H7 (cell line): ENCODE data around the gene CORO6. TPM values are rescaled to one million over a fixed set of nuclear protein-coding genes. Genes with fewer than 3 reads are reported as not detected.
"Not testable (repeated sequence)": the region's sequence is repeated elsewhere in the genome, so short reads cannot be mapped to it uniquely, and the experiment has no call there.

Source experiments
- DNase-seq: peaks from one replicate; pipeline ENCODE4 v3.0.0; 2012
- H3K27me3 ChIP-seq: 2 replicates; pipeline ENCODE4 v1.6.0; 2011; ENCODE audit warnings: mild to moderate bottlenecking, low read length; ENCODE audit not compliant: control insufficient read depth, insufficient read depth
- H3K36me3 ChIP-seq: replicated peaks from 2 replicates; pipeline ENCODE4 v1.5.1; 2011; ENCODE audit warnings: low read length; ENCODE audit not compliant: control insufficient read depth, insufficient read depth
- H3K4me3 ChIP-seq: 2 replicates; pipeline ENCODE4 v1.5.1; 2011; ENCODE audit warnings: low read depth, mild to moderate bottlenecking, control low read depth, low read length, moderate library complexity; ENCODE audit not compliant: insufficient read depth
- total RNA-seq: library from RNA; depleted of rRNA; stranded (reverse); fragments of >200 nt; shearing (Covaris generic); gene quantifications from 2 replicates; pipeline ENCODE4 v1.2.3, GENCODE V29; 2014; rRNA removed

The CORO6 gene
- total RNA-seq, result 3.9 and 6.9 TPM in 2 replicates

DNA sequence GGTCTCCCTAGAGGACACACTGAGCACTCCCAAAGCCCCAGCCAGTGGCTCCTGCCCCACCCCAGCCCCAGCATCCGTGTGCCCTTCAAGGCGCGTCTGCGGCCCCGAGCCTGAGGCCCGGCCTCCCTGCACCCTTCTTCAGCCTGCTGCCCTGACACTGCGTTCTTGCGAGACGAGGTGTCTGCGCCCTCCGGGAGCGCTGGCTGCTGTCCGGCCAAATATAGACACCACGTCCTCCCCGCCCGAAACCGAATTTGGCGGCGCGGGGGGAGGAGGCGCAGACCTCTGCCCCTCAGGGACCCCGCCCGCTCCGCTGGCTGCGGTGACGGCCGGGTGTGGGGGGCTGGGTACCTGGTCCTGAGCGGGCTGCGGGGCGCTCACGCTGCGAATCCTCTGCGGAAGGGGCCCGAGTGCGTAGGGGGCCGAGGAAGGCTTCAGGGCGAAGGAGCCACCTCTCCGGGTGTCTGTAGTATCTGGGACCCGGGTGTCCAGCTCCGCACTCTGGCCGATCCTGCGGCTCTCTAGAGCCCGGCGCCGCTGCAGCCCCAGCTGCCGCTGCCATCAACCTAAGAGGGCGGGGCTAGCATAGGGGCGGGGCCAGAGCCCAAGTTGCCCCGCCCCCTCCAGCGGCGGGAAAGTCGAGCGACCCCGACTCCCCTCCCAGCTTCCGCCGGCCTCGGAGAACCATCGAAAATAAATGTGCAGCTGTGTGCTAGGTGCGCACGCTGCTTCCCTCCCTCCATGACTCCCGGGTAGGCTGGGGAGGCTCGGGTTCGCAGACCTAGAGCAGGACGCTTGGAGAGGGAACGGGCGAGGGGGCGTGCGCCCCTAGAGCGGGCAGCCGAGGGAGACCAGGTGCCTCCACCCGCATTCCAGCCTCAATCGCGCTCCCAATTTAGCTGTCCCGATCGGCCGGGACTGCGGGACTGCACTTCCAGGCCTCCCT, at the start of gene CORO6:
TSS of gene CORO6 (minus strand) at position 576 of the 946 bp plus-strand sequence. CDS start 1,491 bp downstream, outside the sequence.
- Histone ChIP-seq H3K4me3 (peak within 1 kb of the TSS; percentile 69), H3K36me3 (no peaks in the 10 kb centered on the region), H3K27me3 (peaks cover 33% of the 10 kb centered on the region)
- DNase-seq, result peak; percentile 97

DNA sequence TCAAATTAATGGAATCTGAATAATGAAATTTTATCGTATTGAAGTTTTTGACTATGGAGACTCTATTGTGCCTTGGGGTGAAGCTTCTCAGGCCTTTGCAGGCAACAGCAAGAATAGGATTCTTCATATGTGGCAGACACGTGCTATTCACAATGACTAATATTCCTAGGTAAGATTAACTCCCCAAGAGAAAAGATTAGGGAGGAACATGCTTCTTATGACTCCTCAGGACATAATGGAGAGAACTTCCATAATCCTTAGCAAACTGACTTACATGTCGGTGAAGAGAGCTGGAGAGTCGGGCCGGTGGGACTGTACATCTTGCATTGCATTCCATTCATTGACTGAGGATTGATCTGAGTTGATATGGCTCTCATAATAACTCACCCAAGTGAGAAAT, 48.9 kb upstream of the CORO6 start:
- peaks cover 3% of the 10 kb centered on the region for H3K36me3 ChIP-seq

DNA sequence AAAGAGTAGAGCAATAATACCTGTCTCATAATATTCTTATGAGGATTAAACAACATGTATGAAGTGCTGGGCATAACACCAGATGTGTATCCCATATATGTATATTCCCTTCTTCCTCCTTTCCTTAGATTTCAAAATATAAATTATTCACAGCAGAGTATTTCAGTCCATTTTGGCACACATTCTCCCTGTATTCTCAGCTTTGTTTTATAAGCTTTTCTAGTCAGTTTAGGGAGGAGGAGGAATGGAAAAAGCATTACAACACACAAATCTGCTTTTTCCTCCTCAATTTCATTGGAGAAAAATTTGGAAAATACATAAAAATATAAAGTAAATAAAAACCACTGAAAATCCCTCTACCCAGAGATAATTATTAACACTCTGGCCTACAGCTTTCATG, 46.6 kb upstream of the CORO6 start:
- Histone ChIP-seq H3K27me3 (no peaks in the 10 kb centered on the region), H3K4me3 (no peak overlapping the region), H3K36me3 (peaks cover 3% of the 10 kb centered on the region)
- no peak for DNase-seq

More for the DNA sequence above, 48.9 kb upstream of the CORO6 start:
- no peak for DNase-seq
- Histone ChIP-seq H3K27me3 (no peaks in the 10 kb centered on the region), H3K4me3 (no peak overlapping the region)

DNA sequence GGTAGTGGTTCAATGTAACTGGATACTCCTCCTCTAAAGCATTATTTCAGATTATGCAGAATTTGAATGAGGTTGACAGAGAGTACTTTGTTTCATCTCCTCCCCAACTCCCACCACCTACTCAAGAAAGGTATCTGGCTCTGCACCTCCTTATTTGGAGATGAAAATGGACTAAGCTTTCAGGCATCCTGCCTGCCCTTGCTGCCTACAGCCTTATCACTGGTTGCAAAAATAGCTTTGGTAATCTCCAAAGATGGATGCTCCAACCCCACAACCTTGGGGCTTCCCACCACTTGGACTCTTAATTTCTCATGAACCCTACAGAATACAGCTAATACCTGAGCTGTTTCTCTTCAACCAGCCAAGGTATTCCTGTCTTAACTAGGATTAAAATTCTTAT, 45.3 kb upstream of the CORO6 start:
- H3K27me3 ChIP-seq, result no peaks in the 10 kb centered on the region
- peaks cover 3% of the 10 kb centered on the region for H3K36me3 ChIP-seq
- H3K4me3 ChIP-seq, result no peak overlapping the region
- no peak for DNase-seq

DNA sequence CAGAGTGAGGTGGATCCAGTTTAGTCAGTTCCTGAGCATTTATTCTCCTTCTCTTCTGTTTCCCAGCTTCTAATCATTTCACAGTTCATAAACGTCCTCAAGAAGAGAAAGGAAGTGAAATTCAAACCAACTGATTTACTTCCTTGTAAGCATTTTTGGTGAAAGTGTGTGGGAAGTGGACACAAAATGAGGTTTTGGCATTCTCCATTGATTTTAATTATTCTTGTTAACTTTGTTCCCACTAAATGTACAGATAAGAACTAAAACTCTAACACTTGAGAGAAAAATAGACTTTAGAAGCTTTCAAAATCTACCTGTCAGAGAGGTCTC, 42.7 kb upstream of the CORO6 start:
- no peak for DNase-seq
- Histone ChIP-seq H3K4me3 (no peak overlapping the region), H3K27me3 (no peaks in the 10 kb centered on the region), H3K36me3 (no peaks in the 10 kb centered on the region; the same call in 1 of the 2 replicates)

DNA sequence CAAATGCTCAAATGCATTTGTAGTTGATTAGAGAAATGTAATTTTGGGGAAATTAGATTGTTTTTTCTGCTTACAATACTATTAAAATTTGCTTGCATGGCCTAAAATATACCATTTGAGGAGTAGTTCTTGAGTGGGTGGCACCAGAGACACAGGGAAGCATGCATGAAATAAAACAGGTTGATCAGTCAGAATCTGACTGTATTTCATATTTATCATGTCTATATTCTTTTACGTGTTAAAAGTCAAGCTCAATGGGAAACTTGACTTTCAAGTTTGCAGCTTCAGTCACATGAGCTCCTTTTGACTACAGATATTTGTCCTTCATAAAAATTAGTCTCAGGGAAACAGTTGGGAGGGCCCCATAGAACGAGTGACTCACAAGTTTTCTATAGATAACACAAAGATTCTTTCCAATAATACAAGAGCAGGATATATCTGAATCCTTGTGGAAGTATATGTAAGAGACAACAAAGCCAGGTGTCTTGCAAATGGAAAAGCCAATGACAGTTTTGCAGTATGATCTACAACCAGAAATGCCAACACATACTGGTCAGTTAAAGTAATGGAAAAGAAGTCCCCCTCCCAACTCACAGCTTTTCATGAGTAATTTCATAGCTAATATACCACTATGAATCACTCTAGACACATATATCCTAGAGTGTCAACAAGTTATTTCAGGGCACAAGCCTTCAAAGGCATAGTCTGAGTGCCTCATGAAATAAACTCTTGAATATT, 42.2 kb upstream of the CORO6 start:
- no peak for DNase-seq
- no peaks in the 10 kb centered on the region; the same call in 1 of the 2 replicates for H3K36me3 ChIP-seq
- no peaks in the 10 kb centered on the region for H3K27me3 ChIP-seq
- no peak overlapping the region for H3K4me3 ChIP-seq

DNA sequence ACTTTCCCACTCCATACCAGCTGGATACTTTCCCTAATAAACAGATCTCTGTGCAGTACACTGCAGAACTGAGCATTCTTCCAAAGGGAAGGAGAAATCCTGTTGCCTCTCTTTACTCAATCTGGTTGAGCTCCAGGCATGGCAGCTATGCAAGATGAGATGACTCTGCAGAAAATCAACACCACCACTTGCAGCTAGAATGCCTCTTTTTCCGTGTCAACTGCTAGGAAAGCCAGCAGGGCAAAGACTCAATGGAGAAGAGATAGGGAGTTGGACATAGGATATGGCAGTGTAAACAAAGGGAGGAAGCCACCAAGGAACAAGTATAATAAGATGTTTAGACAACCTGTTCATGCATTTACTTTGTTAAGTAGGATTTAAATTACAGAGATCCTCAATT, 40.4 kb upstream of the CORO6 start:
- H3K27me3 ChIP-seq, result no peaks in the 10 kb centered on the region

DNA sequence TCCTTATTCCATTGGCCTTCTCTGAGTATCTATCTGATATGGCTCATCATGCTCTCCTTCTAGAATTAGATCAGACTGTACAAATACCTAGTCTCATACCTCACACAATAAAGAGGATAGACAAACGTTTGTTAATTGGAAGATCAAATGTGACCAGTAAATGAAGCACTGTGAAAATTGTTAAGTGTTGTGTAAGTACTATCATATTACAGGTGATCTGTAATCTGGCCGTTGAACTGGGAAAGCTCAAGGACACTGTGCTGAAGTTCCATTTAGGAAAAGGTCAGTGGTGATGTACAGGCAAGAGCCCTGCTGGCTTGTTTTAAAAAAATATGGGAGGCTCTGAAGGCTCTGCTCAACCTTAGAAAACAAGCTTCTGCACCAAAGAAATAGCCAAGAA, 38.5 kb upstream of the CORO6 start:
- Histone ChIP-seq H3K36me3 (no peaks in the 10 kb centered on the region; the same call in 1 of the 2 replicates), H3K27me3 (no peaks in the 10 kb centered on the region), H3K4me3 (no peak overlapping the region)
- no peak for DNase-seq

More for the DNA sequence above, 40.4 kb upstream of the CORO6 start:
- DNase-seq, result peak; percentile 22
- Histone ChIP-seq H3K36me3 (no peaks in the 10 kb centered on the region; the same call in 1 of the 2 replicates), H3K4me3 (no peak overlapping the region)

DNA sequence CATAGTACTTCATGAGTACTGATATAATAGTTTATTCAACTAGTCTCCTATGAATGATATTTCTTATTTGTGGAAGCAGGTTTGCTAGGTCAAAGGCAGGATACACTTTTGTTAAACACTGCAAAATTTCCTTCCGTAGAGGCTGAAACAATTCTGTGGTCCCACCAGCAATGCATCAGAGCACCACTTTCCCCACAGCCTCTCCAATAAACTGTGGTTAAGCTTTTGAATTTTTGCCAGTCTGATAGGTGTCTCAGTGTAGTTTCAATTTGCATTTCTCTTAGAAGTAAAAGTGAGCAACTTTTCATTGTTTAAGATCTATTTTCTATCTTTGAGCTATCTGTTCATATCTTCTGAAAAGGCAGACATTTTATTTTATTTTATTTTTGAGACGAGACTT, 36.4 kb upstream of the CORO6 start:
- Histone ChIP-seq H3K27me3 (no peaks in the 10 kb centered on the region), H3K4me3 (no peak overlapping the region), H3K36me3 (no peaks in the 10 kb centered on the region)
- no peak for DNase-seq

DNA sequence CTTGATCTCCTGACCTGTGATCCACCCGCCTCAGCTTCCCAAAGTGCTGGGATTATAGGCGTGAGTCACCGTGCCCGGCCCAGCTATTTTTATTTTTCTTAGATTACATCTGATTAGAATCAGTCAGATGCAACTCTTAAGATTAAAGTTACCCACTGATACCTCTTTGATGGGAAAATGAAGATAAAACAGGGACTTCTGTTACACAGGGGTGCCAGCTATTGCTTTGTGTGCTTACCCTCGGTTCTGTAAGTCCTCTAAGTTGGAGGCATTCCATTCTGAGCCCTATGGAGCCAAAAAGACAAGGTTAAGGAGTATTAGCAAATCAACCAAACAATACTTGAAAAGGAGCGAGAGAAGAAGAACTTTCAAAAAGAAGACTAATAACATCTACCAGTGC, 32.6 kb upstream of the CORO6 start:
- Histone ChIP-seq H3K4me3 (no peak overlapping the region), H3K36me3 (no peaks in the 10 kb centered on the region), H3K27me3 (no peaks in the 10 kb centered on the region)
- no peak for DNase-seq

DNA sequence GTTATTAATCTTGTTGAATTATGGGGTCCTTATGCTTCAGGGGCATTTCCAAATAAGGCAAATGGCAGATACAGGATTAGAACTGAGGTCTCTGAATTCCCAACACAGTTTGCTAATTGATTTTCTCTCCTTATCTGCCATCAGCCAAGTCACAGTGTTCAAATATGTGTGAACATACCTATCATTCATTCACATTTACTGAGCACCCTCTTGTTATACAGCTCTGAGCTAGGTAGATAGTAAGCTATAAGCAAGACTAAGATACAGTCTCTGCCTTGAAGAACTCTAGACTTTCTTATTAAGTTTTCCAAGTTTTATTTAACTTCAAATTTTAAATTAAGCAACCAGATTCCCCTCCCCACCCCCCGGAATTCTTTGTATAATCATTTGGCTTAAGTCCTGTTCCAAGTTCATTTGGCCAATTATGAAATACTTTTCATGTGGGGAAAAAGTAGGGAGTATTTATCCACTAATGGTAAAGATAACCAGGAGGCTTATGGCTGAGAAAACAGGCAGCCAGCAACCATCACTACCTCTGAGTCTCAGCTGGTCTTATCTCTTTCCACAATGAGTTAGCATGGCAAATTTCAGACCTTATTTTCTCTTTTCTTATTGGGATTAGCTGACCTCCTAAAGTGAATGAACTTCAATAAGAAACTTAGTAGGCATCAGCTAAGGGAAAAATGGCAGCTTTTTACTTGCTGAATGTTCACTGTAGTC, 31.4 kb upstream of the CORO6 start:
- no peak overlapping the region for H3K4me3 ChIP-seq
- no peak for DNase-seq
- H3K36me3 ChIP-seq, result no peaks in the 10 kb centered on the region
- no peaks in the 10 kb centered on the region for H3K27me3 ChIP-seq

DNA sequence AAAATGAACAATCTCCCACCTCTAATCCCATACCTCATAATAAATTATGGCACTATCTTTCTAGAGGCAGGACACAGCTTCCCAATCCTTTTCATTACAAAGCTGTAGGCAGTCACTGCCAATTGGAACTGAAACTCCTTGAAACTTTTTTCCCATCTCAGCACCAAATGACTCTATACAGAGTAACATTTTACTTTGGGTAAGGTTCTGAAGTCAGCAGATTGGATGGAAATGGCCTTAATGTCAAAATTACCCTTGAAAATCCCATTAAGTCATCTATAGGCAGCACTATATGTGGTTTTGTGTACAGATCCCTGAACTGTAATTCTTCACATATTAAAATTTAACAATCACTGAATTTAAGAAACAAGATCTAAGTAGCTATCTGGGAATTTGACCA, 30.3 kb upstream of the CORO6 start:
- H3K36me3 ChIP-seq, result no peaks in the 10 kb centered on the region
- H3K4me3 ChIP-seq, result no peak overlapping the region
- H3K27me3 ChIP-seq, result no peaks in the 10 kb centered on the region
- no peak for DNase-seq

DNA sequence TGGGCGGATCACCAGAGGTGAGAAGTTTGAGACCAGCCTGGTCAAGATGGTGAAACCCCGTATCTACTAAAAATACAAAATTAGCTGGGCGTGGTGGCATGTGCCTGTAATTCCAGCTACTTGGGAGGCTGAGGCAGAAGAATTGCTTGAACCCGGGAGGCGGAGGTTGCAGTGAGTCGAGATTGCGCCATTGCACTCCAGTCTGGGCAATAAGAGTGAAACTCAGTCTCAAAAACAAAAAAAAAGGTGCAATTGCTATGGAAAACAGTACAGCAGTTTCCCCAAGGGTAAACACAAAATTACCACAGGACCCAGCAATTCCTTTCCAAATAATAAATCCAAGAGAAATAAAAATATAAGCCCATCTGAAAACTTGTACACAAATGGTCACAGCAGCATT, 29.2 kb upstream of the CORO6 start:
- not testable (repeated sequence) for DNase-seq, H3K36me3 ChIP-seq, H3K27me3 ChIP-seq, H3K4me3 ChIP-seq

DNA sequence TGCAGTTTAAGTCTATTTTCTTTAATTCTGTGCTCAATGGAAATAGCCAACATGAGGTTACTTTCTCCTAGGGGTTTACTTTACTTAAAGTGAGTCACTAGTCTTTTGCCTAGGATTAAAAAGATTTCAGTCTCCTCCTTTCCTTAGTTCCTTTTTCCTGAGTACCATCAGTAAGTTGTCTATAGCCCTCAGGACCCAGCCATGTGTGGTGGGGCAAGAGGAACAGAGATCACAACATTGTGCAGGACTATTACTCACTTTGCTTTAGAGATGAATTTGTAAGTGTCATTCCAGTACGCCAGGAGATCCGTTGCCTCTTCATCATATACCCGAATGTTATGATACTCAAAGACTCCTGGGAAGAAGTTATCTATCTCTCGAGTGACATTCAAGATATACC, 27.7 kb upstream of the CORO6 start:
- no peak for DNase-seq
- no peaks in the 10 kb centered on the region for H3K27me3 ChIP-seq
- no peaks in the 10 kb centered on the region for H3K36me3 ChIP-seq
- H3K4me3 ChIP-seq, result no peak overlapping the region
